Measurements from ENCODE around the gene GCFC2. TPM values are rescaled to one million over a fixed set of nuclear protein-coding genes. Genes with fewer than 3 reads are reported as not detected.

Gene GCFC2
- polyA plus RNA-seq, 3 donors, result 5.5 to 10.9 (median 9.0) TPM

DNA sequence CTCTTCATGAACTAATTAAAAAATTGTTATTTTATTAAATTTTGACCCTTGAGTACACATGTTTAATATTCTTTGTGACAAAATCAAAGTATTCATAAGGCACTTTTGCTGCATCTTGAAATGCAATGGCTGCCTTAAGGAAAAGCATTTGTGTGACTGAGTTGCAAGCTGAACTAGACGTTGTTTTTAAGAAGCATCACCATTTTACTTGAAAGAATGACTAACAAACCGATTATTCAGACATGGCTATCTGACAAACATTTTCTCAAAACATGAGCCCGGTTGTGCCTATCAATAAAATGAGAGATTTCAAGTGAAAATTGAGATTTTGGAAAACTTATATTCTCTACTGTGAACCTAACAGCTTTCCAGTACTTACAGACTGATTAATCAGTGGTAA lies 2.8 kb downstream of the GCFC2 start:
- H4K20me1 ChIP-seq (ENCODE audit: insufficient read depth, low read length), result no peaks in the 10 kb centered on the region
- H3K9ac ChIP-seq (ENCODE audit: insufficient read depth, low read length, poor library complexity, severe bottlenecking), result no peak overlapping the region
- H3K4me3 ChIP-seq (replicated peaks in 1 of 3; ENCODE audit: low read depth in 2 of 3, low read length in 3 of 3), result no peak overlapping the region
- H2AFZ ChIP-seq (ENCODE audit: insufficient read depth, low read depth, low read length, poor library complexity, severe bottlenecking), result no peak overlapping the region
- H3K4me3 Mint-ChIP-seq, result no peak overlapping the region
- H3K36me3 ChIP-seq (replicated peaks in 1 of 2; ENCODE audit: control insufficient read depth in 1 of 2, insufficient read depth in 2 of 2, low read length in 2 of 2), result peaks cover 14 to 22% of the 10 kb centered on the region in 2 donors
- H3K27me3 Mint-ChIP-seq (ENCODE audit: low read depth in 3 of 3), result peaks cover 0 to 5% (median 0%) of the 10 kb centered on the region in 3 donors
- peaks cover 19 to 22% of the 10 kb centered on the region in 2 donors for H3K36me3 Mint-ChIP-seq
- intact Hi-C loops (cut with micrococcal nuclease), result no loop called here
- no peaks in the 10 kb centered on the region for H3K79me2 ChIP-seq (ENCODE audit: insufficient read depth, low read length)
- H3K27ac Mint-ChIP-seq, result no peak overlapping the region
- DNase-seq, result no peak
- H3K27ac ChIP-seq (ENCODE audit: low read depth in 1 of 2, low read length in 2 of 2), result no peak overlapping the region
- H3K4me2 ChIP-seq (replicated peaks; ENCODE audit: extremely low read depth, low read length, poor library complexity, severe bottlenecking), result no peak overlapping the region
- no peaks in the 10 kb centered on the region for H3K27me3 ChIP-seq (ENCODE audit: control insufficient read depth in 2 of 2, insufficient read depth in 2 of 2, low read length in 2 of 2)
- WGBS (ENCODE audit: insufficient coverage), result no CpG with 5 or more reads among the region's 3 CpGs
- peaks cover 23% of the 10 kb centered on the region for H3K4me1 Mint-ChIP-seq
- H3K9me3 ChIP-seq (replicated peaks in 1 of 2; ENCODE audit: control insufficient read depth in 1 of 2, insufficient read depth in 1 of 2, low read length in 2 of 2), result no peaks in the 10 kb centered on the region
- peaks cover 0 to 3% (median 0%) of the 10 kb centered on the region in 7 donors for H3K9me3 Mint-ChIP-seq
- TF ChIP-seq, protein P1, sequence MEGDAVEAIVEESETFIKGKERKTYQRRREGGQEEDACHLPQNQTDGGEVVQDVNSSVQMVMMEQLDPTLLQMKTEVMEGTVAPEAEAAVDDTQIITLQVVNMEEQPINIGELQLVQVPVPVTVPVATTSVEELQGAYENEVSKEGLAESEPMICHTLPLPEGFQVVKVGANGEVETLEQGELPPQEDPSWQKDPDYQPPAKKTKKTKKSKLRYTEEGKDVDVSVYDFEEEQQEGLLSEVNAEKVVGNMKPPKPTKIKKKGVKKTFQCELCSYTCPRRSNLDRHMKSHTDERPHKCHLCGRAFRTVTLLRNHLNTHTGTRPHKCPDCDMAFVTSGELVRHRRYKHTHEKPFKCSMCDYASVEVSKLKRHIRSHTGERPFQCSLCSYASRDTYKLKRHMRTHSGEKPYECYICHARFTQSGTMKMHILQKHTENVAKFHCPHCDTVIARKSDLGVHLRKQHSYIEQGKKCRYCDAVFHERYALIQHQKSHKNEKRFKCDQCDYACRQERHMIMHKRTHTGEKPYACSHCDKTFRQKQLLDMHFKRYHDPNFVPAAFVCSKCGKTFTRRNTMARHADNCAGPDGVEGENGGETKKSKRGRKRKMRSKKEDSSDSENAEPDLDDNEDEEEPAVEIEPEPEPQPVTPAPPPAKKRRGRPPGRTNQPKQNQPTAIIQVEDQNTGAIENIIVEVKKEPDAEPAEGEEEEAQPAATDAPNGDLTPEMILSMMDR (IDR thresholded peaks at IDR 0.05), result no peak
- H3K4me1 ChIP-seq (ENCODE audit: control insufficient read depth in 1 of 2, insufficient read depth in 2 of 2, low read length in 2 of 2), result peaks cover 17 to 22% of the 10 kb centered on the region in 2 donors

DNA sequence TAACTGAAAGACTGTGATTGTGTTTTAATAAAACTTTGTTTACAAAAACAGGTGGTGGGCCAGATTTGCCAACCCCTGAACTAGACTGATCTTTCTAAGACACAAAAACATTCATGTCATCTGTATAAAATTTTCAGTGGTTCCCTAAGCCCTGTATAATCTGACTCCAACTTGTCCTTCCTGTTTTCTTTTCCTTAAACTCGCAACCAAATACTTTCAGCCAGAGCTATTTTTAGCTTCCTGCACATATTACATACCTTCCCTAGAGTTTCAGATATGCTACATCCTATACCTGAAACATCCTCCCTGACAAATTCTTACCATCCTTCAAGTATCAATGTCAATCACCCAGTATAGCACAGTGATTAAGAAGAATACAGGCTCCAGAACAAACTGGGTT lies 4.8 kb downstream of the GCFC2 start:
- TF ChIP-seq, protein P1 (IDR thresholded peaks at IDR 0.05), result no peak
- WGBS (ENCODE audit: insufficient coverage), result 0% methylated on average over 1 of the region's 1 CpG
- Histone ChIP-seq H3K4me2 (replicated peaks; ENCODE audit: extremely low read depth, low read length, poor library complexity, severe bottlenecking) (no peak overlapping the region), H2AFZ (ENCODE audit: insufficient read depth, low read depth, low read length, poor library complexity, severe bottlenecking) (no peak overlapping the region), H3K4me3 (replicated peaks in 1 of 3; ENCODE audit: low read depth in 2 of 3, low read length in 3 of 3) (no peak overlapping the region), H3K9me3 (replicated peaks in 1 of 2; ENCODE audit: control insufficient read depth in 1 of 2, insufficient read depth in 1 of 2, low read length in 2 of 2) (no peaks in the 10 kb centered on the region), H4K20me1 (ENCODE audit: insufficient read depth, low read length) (no peaks in the 10 kb centered on the region), H3K79me2 (ENCODE audit: insufficient read depth, low read length) (no peaks in the 10 kb centered on the region), H3K4me1 (ENCODE audit: control insufficient read depth in 1 of 2, insufficient read depth in 2 of 2, low read length in 2 of 2) (peaks cover 14 to 17% of the 10 kb centered on the region in 2 donors), H3K9ac (ENCODE audit: insufficient read depth, low read length, poor library complexity, severe bottlenecking) (no peak overlapping the region), H3K27me3 (ENCODE audit: control insufficient read depth in 2 of 2, insufficient read depth in 2 of 2, low read length in 2 of 2) (no peaks in the 10 kb centered on the region), H3K27ac (ENCODE audit: low read depth in 1 of 2, low read length in 2 of 2) (no peak overlapping the region), H3K36me3 (replicated peaks in 1 of 2; ENCODE audit: control insufficient read depth in 1 of 2, insufficient read depth in 2 of 2, low read length in 2 of 2) (peaks cover 32 to 39% of the 10 kb centered on the region in 2 donors)
- intact Hi-C loops (cut with micrococcal nuclease), result no loop called here
- Mint-ChIP-seq H3K27me3 (ENCODE audit: low read depth in 3 of 3) (peaks cover 0 to 2% (median 0%) of the 10 kb centered on the region in 3 donors), H3K27ac (no peak overlapping the region), H3K36me3 (peaks cover 34 to 36% of the 10 kb centered on the region in 2 donors), H3K4me1 (peaks cover 19% of the 10 kb centered on the region), H3K9me3 (no peaks in the 10 kb centered on the region), H3K4me3 (no peak overlapping the region)
- no peak for DNase-seq

Data from CD14-positive monocyte (primary cell).